Panc1 (cell line): ENCODE measurements around the gene CTNND2. TPM values are rescaled to one million over a fixed set of nuclear protein-coding genes. Genes with fewer than 3 reads are reported as not detected.

Experiments used
- ATAC-seq: fragments of 200-7000 bp; cut with Tn5 transposase; 2 replicates; pipeline ENCODE4 v1.9.1; 2020; ENCODE audit warnings: mild to moderate bottlenecking, moderate library complexity
- BruUV-seq: library from RNA; stranded (reverse); fragments of 400-500 nt; replicated peaks from 2 replicates; lab custom pipeline; 2021; lab: Mats Ljungman, UMichigan
- CTCF ChIA-PET: fragments of 300-600 bp; sonication (Branson Sonifier 250); formaldehyde crosslinking; loops from one replicate; lab custom pipeline; 2022; ENCODE audit warnings: antibody characterized with exemption; lab: Charles Lee
- POLR2A ChIA-PET: fragments of 300-600 bp; sonication (Branson Sonifier 250); formaldehyde crosslinking; loops from one replicate; lab custom pipeline; 2022; ENCODE audit warnings: antibody characterized with exemption; lab: Charles Lee
- DNase-seq: peaks from one replicate; pipeline ENCODE4 v3.0.0-alpha.2; 2010; ENCODE audit warnings: low read depth, low spot score
- H3K27ac ChIP-seq: 2 replicates; pipeline ENCODE4 v1.5.1; 2011; ENCODE audit warnings: mild to moderate bottlenecking, low read length, inconsistent platforms
- H3K27me3 ChIP-seq: fragments of 200-500 bp; sonication (Bioruptor generic); 2 replicates; pipeline ENCODE4 v1.6.0; 2014; ENCODE audit warnings: low read length, inconsistent platforms; ENCODE audit not compliant: control insufficient read depth, insufficient read depth
- H3K36me3 ChIP-seq: fragments of 200-500 bp; sonication (Bioruptor generic); 2 replicates; pipeline ENCODE4 v1.5.1; 2014; ENCODE audit warnings: inconsistent platforms, mild to moderate bottlenecking, low read length, moderate library complexity; ENCODE audit not compliant: control insufficient read depth, insufficient read depth
- H3K4me1 ChIP-seq: 2 replicates; pipeline ENCODE4 v1.5.1; 2011; ENCODE audit warnings: inconsistent platforms, mild to moderate bottlenecking, low read length, moderate library complexity; ENCODE audit not compliant: control insufficient read depth, insufficient read depth
- H3K4me3 ChIP-seq, 2 experiments: 2 replicates each; pipeline ENCODE4 v1.5.1; 2011 to 2012; ENCODE audit warnings: low read depth in 2 of 2, low read length in 2 of 2, mild to moderate bottlenecking in 2 of 2, inconsistent platforms in 1 of 2, moderate library complexity in 1 of 2
- H3K9me3 ChIP-seq: fragments of 200-500 bp; sonication (Bioruptor generic); 2 replicates; pipeline ENCODE4 v1.5.1; 2014; ENCODE audit warnings: low read depth, mild to moderate bottlenecking, inconsistent platforms, low read length, moderate library complexity; ENCODE audit not compliant: control insufficient read depth, insufficient read depth
- POLR2AphosphoS5 ChIP-seq: IDR thresholded peaks from 2 replicates; pipeline ENCODE4 v1.6.1; 2012; ENCODE audit warnings: mild to moderate bottlenecking, low read depth, low read length, moderate library complexity
- SIN3A ChIP-seq: IDR thresholded peaks from 2 replicates; pipeline ENCODE4 v1.6.1; 2012; ENCODE audit warnings: low read depth, mild to moderate bottlenecking, low read length, moderate library complexity, borderline replicate concordance; ENCODE audit not compliant: insufficient read depth
- TCF7L2 ChIP-seq: IDR thresholded peaks from 2 replicates; pipeline ENCODE4 v1.6.1; 2011; ENCODE audit warnings: mild to moderate bottlenecking, low read depth, low read length, inconsistent platforms
- in situ Hi-C: cut with HindIII; loops from 2 replicates; pipeline ENCODE4 v1.10.0; 2016; ENCODE audit warnings: low sequenced_read_pairs, low pct_unique_long_range_greater_than_20kb
- intact Hi-C: fragments of 100-400 bp; cut with micrococcal nuclease; formaldehyde crosslinking; loops from one replicate; pipeline ENCODE4 v1.10.0; 2022; ENCODE audit not compliant: unreplicated experiment
- total RNA-seq: library from RNA; stranded (reverse); gene quantifications from one replicate; pipeline ENCODE4 v1.2.1, GENCODE V29; 2021; ENCODE audit not compliant: unreplicated experiment
- TF ChIP-seq, protein P1 (sequence below), 2 experiments: IDR thresholded peaks; 2 replicates each; pipeline ENCODE4 v1.6.1; 2011 to 2012; ENCODE audit warnings: low read depth in 2 of 2, control low read depth in 1 of 2, low read length in 1 of 2, mild to moderate bottlenecking in 1 of 2, moderate library complexity in 1 of 2; ENCODE audit not compliant: insufficient read depth in 1 of 2
- TF ChIP-seq, protein P2 (sequence below): fragments of 450-650 bp; IDR thresholded peaks from 2 replicates; pipeline ENCODE4 v1.5.1; 2017; ENCODE audit warnings: mild to moderate bottlenecking

CTNND2 gene
- total RNA-seq, 1 experiment from 2014 or later, result 1.0 TPM

DNA sequence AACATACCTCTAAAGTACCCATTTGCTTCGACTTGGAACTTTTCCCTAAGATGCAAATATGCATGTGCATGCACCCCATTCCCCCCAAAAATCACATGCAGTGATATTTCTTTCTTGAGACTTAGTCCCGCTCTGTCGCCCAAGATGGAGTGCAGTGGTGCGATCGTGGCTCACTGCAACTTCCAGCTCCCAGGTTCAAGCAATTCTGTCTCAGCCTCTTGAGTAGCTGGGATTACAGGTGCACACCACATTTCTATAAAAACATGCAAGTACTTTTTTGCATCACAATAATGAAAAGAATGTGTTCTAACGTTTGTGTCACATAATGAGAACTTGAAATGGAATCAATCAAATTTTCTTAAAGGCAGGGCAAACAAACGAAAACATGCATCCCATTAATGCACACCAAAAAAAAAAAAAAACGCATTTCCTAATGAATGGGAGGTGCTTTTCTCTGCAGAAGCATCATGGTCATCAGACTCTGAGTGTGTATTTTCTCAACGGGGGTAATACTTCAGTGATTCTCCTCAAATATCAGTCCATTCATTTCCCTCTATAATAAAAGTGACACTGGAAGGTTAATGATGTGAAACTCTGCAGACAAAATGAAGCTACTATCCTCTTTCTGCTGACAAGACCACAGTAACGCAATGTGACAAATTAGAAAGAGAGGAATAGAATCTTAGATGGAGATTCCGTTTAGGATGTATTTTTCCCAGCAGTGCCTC is 389.4 kb downstream of the CTNND2 start:
- BruUV-seq, result no TSS peak
- intact Hi-C loops (no loop called here), in situ Hi-C loops (no loop called here)
- H3K36me3 ChIP-seq, result no peaks in the 10 kb centered on the region
- no peak overlapping the region for H3K4me3 ChIP-seq
- TF ChIP-seq TCF7L2 (no peak), POLR2AphosphoS5 (no peak), SIN3A (no peak)
- TF ChIP-seq, protein P1, sequence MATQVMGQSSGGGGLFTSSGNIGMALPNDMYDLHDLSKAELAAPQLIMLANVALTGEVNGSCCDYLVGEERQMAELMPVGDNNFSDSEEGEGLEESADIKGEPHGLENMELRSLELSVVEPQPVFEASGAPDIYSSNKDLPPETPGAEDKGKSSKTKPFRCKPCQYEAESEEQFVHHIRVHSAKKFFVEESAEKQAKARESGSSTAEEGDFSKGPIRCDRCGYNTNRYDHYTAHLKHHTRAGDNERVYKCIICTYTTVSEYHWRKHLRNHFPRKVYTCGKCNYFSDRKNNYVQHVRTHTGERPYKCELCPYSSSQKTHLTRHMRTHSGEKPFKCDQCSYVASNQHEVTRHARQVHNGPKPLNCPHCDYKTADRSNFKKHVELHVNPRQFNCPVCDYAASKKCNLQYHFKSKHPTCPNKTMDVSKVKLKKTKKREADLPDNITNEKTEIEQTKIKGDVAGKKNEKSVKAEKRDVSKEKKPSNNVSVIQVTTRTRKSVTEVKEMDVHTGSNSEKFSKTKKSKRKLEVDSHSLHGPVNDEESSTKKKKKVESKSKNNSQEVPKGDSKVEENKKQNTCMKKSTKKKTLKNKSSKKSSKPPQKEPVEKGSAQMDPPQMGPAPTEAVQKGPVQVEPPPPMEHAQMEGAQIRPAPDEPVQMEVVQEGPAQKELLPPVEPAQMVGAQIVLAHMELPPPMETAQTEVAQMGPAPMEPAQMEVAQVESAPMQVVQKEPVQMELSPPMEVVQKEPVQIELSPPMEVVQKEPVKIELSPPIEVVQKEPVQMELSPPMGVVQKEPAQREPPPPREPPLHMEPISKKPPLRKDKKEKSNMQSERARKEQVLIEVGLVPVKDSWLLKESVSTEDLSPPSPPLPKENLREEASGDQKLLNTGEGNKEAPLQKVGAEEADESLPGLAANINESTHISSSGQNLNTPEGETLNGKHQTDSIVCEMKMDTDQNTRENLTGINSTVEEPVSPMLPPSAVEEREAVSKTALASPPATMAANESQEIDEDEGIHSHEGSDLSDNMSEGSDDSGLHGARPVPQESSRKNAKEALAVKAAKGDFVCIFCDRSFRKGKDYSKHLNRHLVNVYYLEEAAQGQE (IDR thresholded peaks at IDR 0.05; ENCODE audit: insufficient read depth in 1 of 2, low read depth in 2 of 2, low read length in 1 of 2), result no peak
- TF ChIP-seq, protein P2, sequence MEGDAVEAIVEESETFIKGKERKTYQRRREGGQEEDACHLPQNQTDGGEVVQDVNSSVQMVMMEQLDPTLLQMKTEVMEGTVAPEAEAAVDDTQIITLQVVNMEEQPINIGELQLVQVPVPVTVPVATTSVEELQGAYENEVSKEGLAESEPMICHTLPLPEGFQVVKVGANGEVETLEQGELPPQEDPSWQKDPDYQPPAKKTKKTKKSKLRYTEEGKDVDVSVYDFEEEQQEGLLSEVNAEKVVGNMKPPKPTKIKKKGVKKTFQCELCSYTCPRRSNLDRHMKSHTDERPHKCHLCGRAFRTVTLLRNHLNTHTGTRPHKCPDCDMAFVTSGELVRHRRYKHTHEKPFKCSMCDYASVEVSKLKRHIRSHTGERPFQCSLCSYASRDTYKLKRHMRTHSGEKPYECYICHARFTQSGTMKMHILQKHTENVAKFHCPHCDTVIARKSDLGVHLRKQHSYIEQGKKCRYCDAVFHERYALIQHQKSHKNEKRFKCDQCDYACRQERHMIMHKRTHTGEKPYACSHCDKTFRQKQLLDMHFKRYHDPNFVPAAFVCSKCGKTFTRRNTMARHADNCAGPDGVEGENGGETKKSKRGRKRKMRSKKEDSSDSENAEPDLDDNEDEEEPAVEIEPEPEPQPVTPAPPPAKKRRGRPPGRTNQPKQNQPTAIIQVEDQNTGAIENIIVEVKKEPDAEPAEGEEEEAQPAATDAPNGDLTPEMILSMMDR, result no peak
- H3K27ac ChIP-seq, result no peak overlapping the region
- POLR2A ChIA-PET, result no interaction called here
- no peaks in the 10 kb centered on the region for H3K27me3 ChIP-seq
- CTCF ChIA-PET, result no interaction called here
- no peaks in the 10 kb centered on the region for H3K4me1 ChIP-seq
- DNase-seq, result no peak
- ATAC-seq, result no peak
- H3K9me3 ChIP-seq, result no peaks in the 10 kb centered on the region

DNA sequence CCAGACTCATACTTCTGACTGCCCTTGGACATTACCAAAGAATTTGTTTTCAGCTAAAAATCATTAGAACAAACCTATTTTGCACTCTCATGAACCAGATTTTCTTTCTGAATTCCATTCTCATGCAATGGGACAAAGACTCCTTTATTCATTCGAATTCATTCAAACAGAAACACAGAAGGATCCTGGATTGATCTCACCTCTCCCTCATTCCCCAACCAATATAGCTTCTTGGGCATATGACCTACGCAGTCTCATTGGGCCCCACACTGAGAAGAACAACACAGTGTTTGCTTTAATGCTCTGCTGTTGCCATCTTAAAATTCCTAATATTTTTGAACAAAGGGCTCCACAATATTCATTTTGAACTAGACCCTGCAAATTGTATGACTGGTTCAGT is 392.4 kb downstream of the CTNND2 start:
- no peaks in the 10 kb centered on the region for H3K9me3 ChIP-seq
- H3K27me3 ChIP-seq, result no peaks in the 10 kb centered on the region
- no TSS peak for BruUV-seq
- intact Hi-C loops, result no loop called here
- no peaks in the 10 kb centered on the region for H3K36me3 ChIP-seq
- POLR2A ChIA-PET, result no interaction called here
- ATAC-seq (no peak), DNase-seq (no peak)
- H3K27ac ChIP-seq, result no peak overlapping the region
- in situ Hi-C loops, result no loop called here
- CTCF ChIA-PET, result no interaction called here
- no peak overlapping the region for H3K4me3 ChIP-seq
- H3K4me1 ChIP-seq, result no peaks in the 10 kb centered on the region
- TF ChIP-seq SIN3A, result no peak
- no peak for TF ChIP-seq TCF7L2
- no peak for TF ChIP-seq POLR2AphosphoS5

DNA sequence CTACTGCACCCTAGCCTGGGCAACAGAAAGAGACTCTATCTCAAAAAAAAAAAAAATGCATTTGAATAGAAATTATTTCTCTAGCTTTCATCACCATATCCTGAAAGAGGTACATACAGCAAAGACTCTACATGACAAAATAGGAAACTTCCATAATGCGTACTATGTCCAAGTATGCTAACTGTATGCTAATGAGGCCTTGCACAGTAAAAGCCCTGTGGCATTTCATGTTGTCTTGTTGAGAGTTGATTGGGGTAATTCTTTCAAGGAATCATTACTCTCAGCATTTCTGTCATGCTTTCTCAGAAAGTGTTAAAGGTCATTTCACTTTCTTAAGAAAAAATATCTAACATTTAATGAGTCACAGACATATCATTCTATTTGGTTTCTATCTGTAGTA is 393.4 kb downstream of the CTNND2 start:
- Histone ChIP-seq H3K27ac (no peak overlapping the region), H3K9me3 (no peaks in the 10 kb centered on the region), H3K36me3 (no peaks in the 10 kb centered on the region), H3K27me3 (no peaks in the 10 kb centered on the region), H3K4me3 (no peak overlapping the region), H3K4me1 (no peaks in the 10 kb centered on the region)
- in situ Hi-C loops (no loop called here), intact Hi-C loops (no loop called here)
- no TSS peak for BruUV-seq
- no peak for DNase-seq
- no peak for TF ChIP-seq POLR2AphosphoS5
- TF ChIP-seq, protein P2, result no peak
- TF ChIP-seq SIN3A, result no peak
- TF ChIP-seq, protein P1 (IDR thresholded peaks at IDR 0.05; ENCODE audit: insufficient read depth in 1 of 2, low read depth in 2 of 2, low read length in 1 of 2), result no peak
- no peak for TF ChIP-seq TCF7L2
- ChIA-PET POLR2A (no interaction called here), CTCF (no interaction called here)
- ATAC-seq, result no peak
